ENCODE results near the gene OBSL1. TPM values are rescaled to one million over a fixed set of nuclear protein-coding genes. Genes with fewer than 3 reads are reported as not detected.

The OBSL1 gene
- total RNA-seq, 1 donor from 2014 or later = 66.2 TPM

DNA sequence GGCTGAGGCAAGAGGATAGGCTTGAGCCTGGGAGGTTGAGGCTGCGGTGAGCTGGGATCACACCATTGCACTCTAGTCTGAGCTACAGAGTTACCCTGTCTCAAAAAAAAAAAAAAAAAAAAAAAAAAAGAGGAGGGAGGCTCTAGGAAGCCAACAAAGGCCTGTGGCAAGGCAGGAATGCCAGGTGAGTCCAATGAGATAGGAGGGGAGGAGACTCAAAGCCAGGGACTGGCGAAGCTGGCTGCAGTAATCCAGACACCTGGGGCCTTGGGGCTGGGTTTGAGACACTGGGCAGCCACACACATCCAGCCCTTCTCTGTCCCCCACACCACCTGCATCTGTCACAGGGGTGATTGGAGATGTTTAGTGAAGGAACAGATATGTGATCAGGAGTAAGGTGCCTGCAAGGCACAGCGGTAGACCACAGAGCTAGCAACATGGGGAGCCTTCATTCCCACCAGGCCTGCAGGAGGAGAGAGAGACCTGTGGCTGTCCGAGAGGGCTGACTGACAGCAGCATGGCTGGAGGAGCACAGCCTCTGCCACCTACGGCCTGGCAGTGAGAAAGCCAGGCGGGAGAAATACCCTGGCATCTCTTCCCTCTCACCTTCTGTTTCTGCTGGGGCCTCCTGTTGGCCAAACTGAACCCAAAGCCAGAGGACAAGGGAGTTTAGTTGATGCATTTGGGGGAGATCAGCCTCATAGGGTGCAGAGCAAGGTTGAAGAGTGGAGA lies 37.2 kb downstream of the OBSL1 start:
- DNase-seq (ENCODE audit: low spot score) = no peak

DNA sequence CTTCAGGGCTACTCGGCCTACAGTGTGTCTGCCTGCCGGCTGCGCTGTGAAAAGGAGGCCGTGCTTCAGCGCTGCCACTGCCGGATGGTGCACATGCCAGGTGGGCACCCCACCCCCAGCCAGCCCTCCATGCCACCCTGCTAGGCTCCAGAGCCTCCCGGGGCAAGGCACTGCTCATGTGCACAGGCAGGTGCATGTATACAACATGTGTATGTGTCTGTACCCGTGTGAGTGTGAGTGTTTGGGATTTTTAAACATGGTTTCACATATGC lies 39.0 kb downstream of the OBSL1 start:
- no peak for DNase-seq (ENCODE audit: low spot score)

DNA sequence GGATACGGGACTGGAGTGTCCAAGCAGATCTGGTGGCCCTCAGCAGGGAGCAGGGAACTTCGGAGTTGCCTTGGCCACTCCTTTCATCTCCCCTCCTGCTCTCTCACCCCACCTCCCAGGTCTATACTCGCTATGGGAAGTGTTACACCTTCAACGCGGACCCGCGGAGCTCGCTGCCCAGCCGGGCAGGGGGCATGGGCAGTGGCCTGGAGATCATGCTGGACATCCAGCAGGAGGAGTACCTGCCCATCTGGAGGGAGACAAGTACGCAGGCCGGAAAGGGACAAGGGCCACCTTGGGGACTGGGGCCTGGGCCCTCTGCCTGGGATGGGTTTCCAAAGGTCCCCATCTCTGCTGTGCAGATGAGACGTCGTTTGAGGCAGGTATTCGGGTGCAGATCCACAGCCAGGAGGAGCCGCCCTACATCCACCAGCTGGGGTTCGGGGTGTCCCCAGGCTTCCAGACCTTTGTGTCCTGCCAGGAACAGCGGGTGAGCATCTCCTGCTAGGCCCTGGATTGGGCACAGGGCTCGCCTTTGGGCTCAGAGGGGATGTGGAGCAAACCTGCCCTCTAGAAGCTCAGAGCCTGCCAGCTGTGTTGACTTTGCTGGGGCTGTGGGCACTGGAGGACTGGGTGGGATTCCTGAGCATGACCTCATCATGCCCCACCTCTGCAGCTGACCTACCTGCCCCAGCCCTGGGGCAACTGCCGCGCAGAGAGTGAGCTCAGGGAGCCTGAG lies 39.5 kb downstream of the OBSL1 start:
- no peak for DNase-seq (ENCODE audit: low spot score)

DNA sequence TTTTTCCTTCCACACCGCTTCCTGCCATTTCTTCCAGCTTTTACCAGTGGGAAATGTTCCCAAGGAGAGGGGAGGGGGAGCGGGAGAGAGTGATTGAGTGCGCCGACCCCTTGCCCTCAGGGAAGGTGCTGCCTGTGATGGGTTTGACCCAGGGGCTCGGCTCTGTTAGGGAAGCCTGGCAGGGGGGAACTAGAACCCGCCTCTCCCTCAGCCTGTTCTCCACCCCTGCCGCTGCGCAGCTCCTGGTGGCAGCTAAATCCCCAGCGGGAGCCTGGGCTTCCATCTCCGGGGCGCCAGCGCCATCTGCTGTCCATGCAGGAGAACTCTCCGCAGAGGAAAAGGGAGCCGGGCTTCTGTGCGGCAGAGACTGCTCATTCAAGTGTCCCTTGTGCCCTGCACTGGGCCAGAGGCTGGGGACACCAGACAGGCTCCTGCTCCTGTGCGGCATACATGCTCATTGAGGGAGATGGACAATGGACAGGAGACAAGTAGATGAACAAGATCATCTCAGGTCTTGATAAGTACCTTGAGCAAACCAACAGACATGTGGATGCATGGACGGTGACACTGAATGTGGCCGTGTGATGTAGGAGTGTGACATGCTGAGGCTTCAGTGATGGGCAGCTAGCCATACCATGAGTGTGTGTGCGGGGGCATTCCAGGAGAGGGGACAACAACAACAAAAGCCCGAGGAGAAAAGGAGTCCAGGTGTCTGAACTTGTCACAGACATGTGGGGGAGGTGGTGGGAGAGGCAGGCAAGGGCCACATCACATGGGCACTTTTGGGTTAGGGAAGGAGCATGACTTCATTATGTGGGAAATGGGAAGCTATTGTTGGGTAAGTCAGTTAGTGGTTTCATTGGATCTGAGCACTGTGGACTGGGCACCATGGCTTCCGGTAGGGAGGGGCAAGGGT lies 41.0 kb downstream of the OBSL1 start:
- peak; percentile 91 for DNase-seq (ENCODE audit: low spot score)

DNA sequence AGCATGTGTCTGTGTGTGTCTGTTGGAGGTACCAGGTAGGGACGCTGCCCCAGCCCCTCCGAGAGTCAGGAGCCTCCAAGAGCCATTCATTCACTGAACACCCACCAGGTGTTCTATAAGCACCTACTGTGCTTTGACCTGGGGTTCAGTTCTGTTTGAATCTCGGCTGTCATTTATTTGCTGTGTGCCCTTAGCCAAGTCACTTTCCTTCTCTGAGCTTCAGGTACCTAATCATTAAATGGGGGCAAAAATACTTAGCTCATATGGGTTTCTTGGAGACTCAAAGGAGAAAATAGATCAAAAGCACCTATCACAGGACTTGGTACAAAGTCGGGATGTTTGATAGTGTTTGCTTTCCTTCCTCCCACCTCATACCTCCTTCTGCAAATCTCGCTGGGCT lies 43.9 kb downstream of the OBSL1 start:
- no peak for DNase-seq (ENCODE audit: low spot score)

DNA sequence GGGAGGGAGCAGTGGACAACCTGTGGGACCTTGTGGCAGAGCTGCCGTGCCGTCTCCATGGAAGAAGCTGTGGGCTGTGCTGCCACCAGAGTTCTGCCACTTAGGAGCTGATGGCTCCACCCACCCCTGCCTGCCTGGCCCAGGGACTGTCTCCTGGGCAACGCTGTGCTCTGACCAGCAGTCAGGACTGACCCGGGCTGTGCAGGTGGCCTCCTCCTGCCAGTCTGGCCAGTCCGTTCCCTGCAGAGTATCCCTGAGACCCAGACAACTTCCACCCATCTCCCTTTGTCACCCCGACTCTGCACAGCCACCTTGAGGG lies 44.3 kb downstream of the OBSL1 start:
- DNase-seq (ENCODE audit: low spot score) = no peak

DNA sequence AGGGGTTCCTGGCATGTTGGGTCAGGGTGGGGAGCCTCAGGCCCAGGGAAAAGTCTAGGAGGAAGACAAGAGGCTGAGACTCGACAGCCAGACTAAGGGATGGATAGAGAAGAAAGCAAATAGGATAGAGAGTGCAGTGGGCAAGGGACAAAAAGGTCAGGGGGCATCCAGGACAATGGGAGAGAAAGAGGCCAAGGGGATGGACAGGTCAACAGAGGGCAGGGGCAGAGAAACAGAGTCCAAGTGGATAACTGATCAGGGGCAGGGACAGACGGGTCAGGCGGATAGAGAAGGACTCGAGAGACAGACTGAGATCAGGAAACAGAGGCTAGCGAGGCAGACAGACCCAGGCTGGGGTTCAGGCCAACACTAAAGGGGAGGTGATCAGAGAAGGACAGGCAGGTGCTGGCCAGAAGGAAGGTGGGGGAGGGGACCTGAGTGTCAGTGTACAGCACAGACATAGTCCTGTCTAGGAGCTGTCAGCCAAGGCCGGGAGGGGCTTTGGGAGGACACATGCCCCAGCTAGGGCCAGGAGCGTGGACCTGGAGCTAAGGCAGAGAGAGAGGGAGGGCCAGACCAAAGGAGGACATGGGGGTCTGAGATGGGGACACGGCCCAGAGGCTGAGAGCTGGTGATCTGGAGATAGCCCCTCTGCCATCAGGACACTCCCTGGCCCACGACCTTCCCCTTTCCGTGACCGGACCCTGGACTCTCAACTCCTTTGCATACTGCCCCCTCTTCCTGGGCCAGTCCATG lies 44.8 kb downstream of the OBSL1 start:
- DNase-seq (ENCODE audit: low spot score) = no peak

DNA sequence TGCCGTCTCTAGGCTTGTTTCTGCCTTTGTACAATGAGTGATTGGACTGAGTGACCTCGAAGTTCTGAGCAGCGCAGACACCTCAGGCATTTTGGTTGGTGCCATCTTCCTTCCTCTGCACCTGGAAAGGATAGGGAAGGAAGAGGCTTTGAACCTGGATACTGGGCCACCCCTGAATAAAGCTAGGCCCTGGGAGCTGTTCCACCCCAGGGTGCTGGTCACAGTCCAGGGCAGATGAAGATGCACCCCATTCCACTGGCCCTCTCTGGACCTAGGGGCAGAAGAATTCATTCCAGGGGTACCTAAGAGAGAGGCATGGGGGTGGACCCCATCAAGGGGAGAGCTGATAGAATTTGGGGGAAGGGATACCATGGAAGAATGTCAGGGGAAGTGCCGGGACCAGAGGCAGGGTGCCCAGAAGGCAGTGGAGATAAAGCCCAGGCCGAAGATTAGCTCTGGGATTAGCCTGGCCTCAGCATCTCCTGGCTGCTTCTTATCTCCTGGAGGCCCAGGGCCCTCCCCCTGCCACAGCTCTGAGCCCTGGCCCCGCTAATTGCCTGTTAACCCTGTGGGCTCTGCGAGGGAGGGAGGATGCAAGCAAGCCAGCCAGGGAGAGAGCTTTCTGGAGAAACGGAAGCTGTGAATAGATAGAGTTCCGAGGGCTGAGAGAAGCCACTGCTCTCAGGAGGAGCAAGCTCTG lies 45.7 kb downstream of the OBSL1 start:
- DNase-seq (ENCODE audit: low spot score) = peak; percentile 87

DNA sequence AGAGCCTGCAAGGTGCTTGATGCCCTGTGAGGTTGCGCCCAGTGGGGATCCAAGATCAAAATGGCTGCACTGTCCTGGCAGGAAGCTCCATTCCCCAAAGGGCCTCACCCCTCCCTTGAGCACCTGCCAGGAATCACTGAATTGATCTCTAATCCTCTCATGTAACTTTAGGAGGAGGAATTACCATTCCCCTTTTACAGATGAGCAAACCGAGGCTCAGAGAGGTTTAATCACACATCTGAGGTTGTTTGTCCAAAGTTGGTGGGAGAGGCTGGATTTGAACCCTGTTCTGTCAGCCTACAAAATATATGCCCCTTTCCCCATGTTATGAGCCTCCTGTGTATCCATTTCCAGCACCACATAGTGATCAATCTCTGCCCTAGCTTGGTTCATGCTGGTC lies 46.5 kb downstream of the OBSL1 start:
- no peak for DNase-seq (ENCODE audit: low spot score)

DNA sequence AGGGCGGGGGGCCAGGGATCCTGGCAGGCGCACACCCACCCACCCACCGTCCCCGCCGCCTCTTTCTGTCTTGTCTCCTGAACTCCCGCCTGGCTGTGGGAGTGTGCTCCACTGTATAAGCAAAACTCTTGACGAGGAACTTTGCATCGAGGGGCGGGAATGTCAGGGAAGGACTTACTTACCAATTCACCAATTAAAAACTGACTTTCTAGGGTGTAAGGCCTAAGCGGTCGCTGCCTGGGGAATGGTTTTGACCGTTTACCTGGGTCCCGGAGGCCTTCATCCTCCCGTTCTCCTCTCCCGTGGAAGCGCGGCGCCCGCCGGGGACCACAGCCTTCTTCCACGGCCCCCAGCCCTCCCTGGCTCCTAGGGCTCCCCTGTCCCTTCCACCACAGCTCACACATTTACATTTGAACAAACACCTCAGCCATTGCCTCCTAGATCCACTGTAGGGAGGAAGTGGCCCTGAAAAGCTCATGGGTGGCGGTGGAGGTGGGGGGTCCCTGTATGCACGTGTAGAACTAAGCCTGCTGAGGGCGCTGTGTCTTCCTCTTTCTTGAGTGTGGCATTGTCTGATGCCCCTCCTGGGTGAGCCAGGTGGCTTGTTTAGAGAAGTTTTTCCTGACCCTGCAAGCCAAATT lies 48.2 kb downstream of the OBSL1 start:
- DNase-seq (ENCODE audit: low spot score) = peak; percentile 63

DNA sequence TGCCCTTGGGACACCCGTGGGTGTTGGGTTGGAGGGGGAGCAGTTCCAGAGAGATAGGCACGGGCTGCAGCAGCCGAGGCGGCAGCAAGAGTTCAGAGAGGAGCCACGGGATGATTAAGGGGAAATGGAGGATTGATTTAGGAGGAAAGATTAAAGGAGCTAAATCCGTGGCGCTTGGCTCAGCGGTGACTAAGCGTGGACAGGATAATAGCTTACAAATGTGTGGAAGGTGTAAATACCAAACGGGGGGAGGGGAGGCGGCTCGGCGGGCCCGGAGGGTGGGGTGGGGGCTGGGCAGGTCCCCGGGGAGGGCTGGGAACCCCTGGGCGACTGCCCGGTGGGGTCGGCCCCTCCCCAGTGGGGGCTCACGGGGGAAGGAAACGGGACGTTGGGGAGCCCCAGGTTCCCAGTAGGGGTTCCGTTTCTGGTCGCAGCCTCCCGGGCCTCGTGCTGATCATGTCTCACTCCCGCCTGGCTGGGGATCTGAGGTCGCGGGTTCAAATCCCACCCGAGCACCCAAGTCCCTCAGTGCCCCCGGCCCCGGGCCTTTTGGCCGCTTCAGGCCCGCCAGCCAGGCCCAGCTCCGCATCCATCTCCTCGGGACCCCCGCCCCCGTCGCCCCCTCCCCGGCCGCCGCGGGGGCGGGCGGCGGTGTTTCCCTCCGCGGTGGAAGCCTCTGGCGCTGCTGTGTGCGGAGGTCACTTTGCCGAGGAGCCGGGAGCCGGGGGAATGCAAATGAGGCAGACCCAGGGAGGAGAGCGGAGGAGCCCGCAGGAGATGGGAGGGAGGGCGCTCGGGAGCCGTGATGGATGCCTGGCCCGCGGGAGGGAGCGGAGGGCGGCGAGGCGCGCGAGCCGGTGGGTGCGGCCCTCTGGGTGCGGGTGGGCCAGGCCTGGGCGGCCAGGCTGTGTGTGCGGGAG lies 49.0 kb downstream of the OBSL1 start:
- peak; percentile 84 for DNase-seq (ENCODE audit: low spot score)

DNA sequence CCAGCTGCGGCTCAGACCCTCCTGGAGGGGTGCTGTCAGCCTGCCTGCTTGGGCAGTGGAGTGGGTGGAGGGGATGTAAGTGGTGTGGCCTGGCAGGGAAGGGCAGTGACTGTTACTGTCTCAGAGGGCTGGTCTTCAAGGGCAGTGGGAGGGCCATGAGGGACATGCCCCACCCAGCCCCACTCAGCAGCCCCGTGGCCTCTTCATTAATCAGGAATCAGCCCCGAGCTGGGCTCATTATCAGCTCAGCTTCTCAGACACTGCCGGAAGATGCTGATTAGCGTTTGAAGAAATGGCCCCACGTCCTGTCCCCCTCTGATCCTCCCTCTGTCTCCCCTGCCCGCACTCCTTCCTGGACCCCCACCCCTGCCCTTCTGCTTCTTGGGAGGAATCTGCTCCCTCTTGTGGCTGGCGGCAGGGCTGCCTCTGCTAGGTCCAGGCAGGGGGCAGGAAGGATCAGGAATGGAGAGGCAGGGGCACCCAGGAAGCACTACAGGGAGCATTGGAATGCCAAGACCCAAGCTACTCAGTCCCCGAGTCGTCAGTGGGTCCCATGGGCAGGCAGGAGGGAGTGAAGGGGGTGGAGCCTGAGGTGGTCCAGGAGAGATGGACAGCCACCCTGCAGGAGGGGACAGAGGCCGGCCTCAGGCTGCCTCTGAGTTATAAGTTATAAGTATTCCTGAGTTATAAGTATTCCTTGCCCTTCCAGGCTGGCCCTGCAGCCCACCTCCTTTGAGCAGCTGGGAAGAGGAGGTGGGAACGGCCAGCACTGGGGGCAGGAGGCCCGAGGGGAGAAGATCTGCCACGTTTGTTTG lies 50.1 kb downstream of the OBSL1 start:
- DNase-seq (ENCODE audit: low spot score) = peak; percentile 74

DNA sequence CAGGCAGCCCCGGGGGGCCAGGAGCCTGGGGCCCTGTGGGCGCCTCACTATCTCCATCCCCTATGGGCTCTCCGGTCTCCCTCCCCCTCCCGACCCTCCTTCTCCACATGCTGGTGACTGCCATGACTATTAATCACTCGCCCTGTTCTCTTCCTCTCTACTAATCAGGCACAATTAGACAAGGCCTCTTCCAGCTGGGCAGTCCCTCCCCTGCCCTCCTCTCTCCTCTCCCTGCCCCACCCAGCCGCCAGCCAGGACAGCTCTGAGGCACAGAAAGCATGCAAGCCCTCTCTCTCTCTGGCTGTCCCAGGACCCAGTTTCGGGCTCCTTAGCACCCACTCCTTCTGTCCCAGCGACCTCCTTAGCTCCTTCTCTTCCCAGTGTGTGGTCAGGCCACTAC lies 51.3 kb downstream of the OBSL1 start:
- no peak for DNase-seq (ENCODE audit: low spot score)

DNA sequence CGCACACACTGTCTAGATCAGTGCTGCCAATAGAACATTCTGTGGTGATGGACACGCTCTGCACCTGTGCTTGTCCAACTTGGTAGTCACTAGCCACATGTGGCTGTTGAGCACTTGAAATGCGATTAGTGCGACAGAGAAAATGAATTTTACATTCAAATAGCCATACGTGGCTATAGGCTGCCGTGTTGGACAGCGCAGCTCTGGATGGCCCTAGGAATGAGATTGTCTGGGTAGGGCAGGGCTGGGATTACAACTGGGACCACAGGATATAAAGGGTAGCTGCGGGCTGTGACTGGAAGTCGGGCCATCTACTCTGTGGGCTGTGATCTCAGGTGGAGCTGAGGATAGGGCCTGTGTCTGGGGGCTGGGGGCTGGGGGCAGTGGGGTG lies 51.8 kb downstream of the OBSL1 start:
- DNase-seq (ENCODE audit: low spot score) = no peak

DNA sequence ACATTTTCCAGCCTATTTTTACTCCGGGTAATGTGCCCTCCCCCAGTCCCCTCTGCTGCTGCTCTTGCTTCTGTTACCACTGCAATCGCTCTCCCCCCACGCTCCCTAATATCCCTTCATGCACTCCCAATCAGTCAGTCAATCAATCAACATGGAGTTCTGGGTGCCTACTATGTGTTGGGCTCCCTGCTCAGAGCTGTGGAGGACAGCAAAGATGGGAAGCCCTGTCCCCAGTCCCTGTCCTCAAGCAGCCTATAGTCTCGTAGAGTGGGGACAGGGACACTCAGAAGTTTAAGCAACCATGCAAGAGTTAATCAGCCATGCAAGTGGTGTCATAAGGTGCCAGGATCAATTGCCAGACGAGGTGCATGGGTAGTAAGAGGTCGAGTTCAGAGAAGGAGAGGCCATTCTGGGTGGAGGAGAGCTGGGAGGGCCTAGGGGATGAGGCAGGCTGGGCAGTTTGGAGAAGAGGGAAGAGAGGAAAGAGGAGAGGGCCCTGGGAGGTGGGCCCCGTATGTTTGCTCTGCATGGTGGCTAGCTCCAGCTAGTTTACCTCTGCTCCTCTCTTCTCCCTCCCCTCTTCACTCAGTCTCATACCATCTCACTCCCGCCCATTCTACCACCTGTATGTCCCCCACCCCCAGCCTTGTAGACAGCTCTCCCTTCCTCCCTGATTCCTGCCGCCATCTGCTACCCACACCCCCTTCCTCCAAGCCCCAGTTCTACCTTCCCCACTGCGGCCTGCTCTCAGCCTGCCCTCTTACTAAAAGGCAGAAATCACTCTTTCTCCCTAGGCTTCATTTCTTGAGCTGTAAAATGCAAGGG lies 53.2 kb downstream of the OBSL1 start:
- DNase-seq (ENCODE audit: low spot score) = no peak

DNA sequence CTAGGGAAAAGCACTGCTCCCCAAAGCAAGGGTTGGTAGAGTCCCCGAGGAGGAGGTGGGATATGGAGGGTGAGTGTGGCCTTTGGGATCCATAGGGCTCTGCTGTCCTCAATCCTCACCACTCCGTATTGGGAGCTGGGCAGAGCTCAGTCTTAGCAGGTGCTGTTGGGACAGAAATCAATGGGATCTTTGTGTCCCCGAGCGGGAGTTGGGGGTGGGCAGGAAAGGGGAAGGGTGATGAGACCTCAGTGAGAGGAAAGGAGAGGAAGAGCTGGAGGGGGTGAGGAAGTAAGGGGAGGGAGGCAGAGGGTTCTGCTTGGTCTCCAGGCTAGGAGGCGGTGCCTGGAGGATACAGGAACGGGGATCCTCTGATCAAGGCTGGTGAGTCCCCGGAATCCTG lies 54.5 kb downstream of the OBSL1 start:
- no peak for DNase-seq (ENCODE audit: low spot score)

DNA sequence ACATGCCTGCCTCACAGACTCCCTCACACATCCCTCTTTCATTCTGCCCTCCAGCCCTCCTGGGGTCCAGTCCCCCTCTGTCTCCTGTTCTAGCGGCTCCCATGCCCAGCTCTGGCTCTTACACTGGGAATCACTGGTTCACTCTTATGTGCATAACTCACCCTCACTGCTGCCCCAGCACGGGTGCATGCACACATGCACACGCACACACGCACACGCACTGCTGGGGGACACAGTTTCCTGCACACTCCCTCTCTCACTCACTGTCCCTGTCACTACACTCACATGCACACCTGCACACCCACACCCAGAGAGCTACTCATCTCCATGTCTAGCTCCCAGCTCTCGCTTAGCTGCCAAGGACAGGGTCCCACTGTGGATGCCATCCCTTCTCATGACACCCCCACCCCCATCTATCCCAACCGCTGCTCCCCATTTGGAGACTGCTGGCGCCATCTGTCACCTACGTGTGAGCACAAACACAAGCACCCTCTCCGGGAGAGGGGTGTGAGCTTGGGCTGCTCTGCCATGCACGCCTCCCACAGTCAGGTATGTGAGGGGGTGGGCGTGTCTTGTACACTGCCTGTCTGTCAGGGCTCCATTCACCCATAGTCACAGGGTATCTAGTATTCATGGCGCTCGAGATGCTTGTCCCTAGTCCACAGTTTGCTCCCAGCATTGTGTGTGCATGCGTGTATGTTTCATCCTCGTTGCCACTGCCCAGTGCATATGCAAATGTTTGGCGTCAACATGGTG lies 55.3 kb downstream of the OBSL1 start:
- DNase-seq (ENCODE audit: low spot score) = no peak
